OCI-LY7 (cell line): ENCODE results near the gene COX7A2L.

Source experiments
- EZH2phosphoT487 ChIP-seq: fragments of 200-600 bp; sonication (generic); IDR thresholded peaks from 2 replicates; pipeline ENCODE4 v1.6.1; 2018; ENCODE audit warnings: low read depth, borderline replicate concordance, mild to moderate bottlenecking, mixed run types, antibody characterized with exemption, low read length, moderate library complexity, mixed read lengths
- TF ChIP-seq, protein P1 (sequence below): fragments of 200-600 bp; sonication (generic); conservative IDR thresholded peaks from 2 replicates; pipeline ENCODE4 v1.5.1; 2014; ENCODE audit warnings: mild to moderate bottlenecking, antibody characterized with exemption, low read length, moderate library complexity, mixed read lengths

DNA sequence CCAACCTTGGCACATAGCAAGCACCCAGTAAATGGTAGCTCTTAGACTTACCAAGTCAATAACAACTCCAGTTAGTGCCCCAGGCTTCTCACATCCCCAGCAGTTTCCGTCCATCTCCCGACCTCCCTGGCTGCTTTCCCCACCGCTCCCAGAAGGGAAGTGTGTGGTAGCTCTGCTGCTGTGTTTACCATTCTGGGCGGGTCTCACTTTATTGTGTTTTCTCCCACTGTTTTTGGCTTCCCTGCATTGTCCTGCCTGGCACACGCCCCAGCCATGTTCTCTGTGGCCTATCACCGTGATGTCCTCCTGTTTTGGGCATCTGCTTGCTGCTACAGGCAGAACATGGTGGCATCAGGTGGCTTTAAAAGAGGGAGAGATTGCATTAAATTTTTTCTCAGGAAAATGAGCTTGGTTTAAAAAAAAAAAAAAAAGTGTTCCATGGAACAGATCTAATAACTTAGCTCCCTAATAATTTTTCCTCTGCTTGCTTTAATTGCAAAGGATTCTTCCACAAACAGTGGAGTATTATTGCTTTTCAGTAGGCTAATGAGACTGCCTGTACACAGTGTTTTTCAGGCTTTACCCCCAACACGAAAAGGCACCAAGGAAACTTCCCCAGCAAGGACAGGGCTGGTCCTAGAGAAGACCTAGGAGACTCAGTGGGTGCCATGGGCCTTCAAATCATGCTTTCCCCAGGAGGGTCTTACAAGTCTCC lies 8.0 kb upstream of the COX7A2L start:
- TF ChIP-seq, protein P1, sequence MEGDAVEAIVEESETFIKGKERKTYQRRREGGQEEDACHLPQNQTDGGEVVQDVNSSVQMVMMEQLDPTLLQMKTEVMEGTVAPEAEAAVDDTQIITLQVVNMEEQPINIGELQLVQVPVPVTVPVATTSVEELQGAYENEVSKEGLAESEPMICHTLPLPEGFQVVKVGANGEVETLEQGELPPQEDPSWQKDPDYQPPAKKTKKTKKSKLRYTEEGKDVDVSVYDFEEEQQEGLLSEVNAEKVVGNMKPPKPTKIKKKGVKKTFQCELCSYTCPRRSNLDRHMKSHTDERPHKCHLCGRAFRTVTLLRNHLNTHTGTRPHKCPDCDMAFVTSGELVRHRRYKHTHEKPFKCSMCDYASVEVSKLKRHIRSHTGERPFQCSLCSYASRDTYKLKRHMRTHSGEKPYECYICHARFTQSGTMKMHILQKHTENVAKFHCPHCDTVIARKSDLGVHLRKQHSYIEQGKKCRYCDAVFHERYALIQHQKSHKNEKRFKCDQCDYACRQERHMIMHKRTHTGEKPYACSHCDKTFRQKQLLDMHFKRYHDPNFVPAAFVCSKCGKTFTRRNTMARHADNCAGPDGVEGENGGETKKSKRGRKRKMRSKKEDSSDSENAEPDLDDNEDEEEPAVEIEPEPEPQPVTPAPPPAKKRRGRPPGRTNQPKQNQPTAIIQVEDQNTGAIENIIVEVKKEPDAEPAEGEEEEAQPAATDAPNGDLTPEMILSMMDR = no peak
- no peak for TF ChIP-seq EZH2phosphoT487
